ENCODE measurements around the gene CEP70.
"Not testable (repeated sequence)": the region's sequence is repeated elsewhere in the genome, so short reads cannot be mapped to it uniquely, and the experiment has no call there.

CEP70 gene

GRCh38 chr3:138513090-138513843 is 80.8 kb downstream of the CEP70 start:
- DNase-seq (ENCODE audit: low spot score) = no peak

- peak; percentile 58 for DNase-seq (ENCODE audit: low spot score)
Observed at GRCh38 chr3:138511945-138512344, 82.1 kb downstream of the CEP70 start.

- DNase-seq (ENCODE audit: low spot score) = no peak
Observed at GRCh38 chr3:138509586-138509985, 84.5 kb downstream of the CEP70 start.

GRCh38 chr3:138507524-138507923 is 86.5 kb downstream of the CEP70 start:
- no peak for DNase-seq (ENCODE audit: low spot score)

GRCh38 chr3:138498991-138499390 is 95.1 kb downstream of the CEP70 start:
- no peak for DNase-seq (ENCODE audit: low spot score)

- no peak for DNase-seq (ENCODE audit: low spot score)
Observed at GRCh38 chr3:138497851-138498250, 96.2 kb downstream of the CEP70 start.

- peak; percentile 91 for DNase-seq (ENCODE audit: low spot score)
Observed at GRCh38 chr3:138497021-138497420, 97.0 kb downstream of the CEP70 start.

GRCh38 chr3:138496436-138496835 is 97.6 kb downstream of the CEP70 start:
- no peak for DNase-seq (ENCODE audit: low spot score)

- not testable (repeated sequence) for DNase-seq (ENCODE audit: low spot score)
Observed at GRCh38 chr3:138495638-138496037, 98.4 kb downstream of the CEP70 start.

- DNase-seq (ENCODE audit: low spot score) = no peak
Observed at GRCh38 chr3:138494607-138494929, 99.5 kb downstream of the CEP70 start.

GRCh38 chr3:138493804-138494606 is 100.1 kb downstream of the CEP70 start:
- peak; percentile 93 for DNase-seq (ENCODE audit: low spot score)

- no peak for DNase-seq (ENCODE audit: low spot score)
Observed at GRCh38 chr3:138492980-138493675, 100.9 kb downstream of the CEP70 start.

- DNase-seq (ENCODE audit: low spot score) = no peak
Observed at GRCh38 chr3:138491971-138492370, 102.1 kb downstream of the CEP70 start.

GRCh38 chr3:138486580-138486979 is 107.5 kb downstream of the CEP70 start:
- not testable (repeated sequence) for DNase-seq (ENCODE audit: low spot score)

GRCh38 chr3:138484672-138485071 is 109.4 kb downstream of the CEP70 start:
- not testable (repeated sequence) for DNase-seq (ENCODE audit: low spot score)

GRCh38 chr3:138479438-138479863 is 114.6 kb downstream of the CEP70 start:
- DNase-seq (ENCODE audit: low spot score) = peak; percentile 82

- no peak for DNase-seq (ENCODE audit: low spot score)
Observed at GRCh38 chr3:138477801-138478200, 116.3 kb downstream of the CEP70 start.

- DNase-seq (ENCODE audit: low spot score) = no peak
Observed at GRCh38 chr3:138477120-138477519, 116.9 kb downstream of the CEP70 start.

- no peak for DNase-seq (ENCODE audit: low spot score)
Observed at GRCh38 chr3:138476526-138476925, 117.5 kb downstream of the CEP70 start.

GRCh38 chr3:138474163-138474562 is 119.9 kb downstream of the CEP70 start:
- no peak for DNase-seq (ENCODE audit: low spot score)

GRCh38 chr3:138473391-138473790 is 120.7 kb downstream of the CEP70 start:
- DNase-seq (ENCODE audit: low spot score) = no peak

- DNase-seq (ENCODE audit: low spot score) = no peak
Observed at GRCh38 chr3:138472141-138472825, 121.8 kb downstream of the CEP70 start.

All from COLO829 (cell line).